H9 (cell line): ENCODE measurements around the gene DNAAF9. TPM values are rescaled to one million over a fixed set of nuclear protein-coding genes. Genes with fewer than 3 reads are reported as not detected.

ENCODE experiments used
- DNase-seq: peaks from one replicate; pipeline ENCODE4 v3.0.0-alpha.2; 2017
- H2AFZ ChIP-seq: one replicate; pipeline ENCODE4 v1.6.1; 2013; ENCODE audit warnings: mild to moderate bottlenecking, low read length, control low read depth, moderate library complexity
- H2AK5ac ChIP-seq: 2 replicates; pipeline ENCODE4 v1.6.1; 2013; ENCODE audit warnings: low read length, control low read depth, mixed read lengths; ENCODE audit not compliant: insufficient read length
- H2BK120ac ChIP-seq: one replicate; pipeline ENCODE4 v1.6.1; 2013; ENCODE audit warnings: low read depth, mild to moderate bottlenecking, low read length, control low read depth, inconsistent platforms; ENCODE audit not compliant: poor library complexity, severe bottlenecking
- H2BK12ac ChIP-seq: 2 replicates; pipeline ENCODE4 v1.6.1; 2013; ENCODE audit warnings: low read length, control low read depth, mixed read lengths, low read depth; ENCODE audit not compliant: insufficient read length
- H2BK15ac ChIP-seq: 2 replicates; pipeline ENCODE4 v1.6.1; 2013; ENCODE audit warnings: low read depth, low read length, control low read depth
- H2BK20ac ChIP-seq: one replicate; pipeline ENCODE4 v1.6.1; 2013; ENCODE audit warnings: low read depth, mild to moderate bottlenecking, low read length, control low read depth, inconsistent platforms; ENCODE audit not compliant: poor library complexity, severe bottlenecking
- H2BK5ac ChIP-seq: 2 replicates; pipeline ENCODE4 v1.6.1; 2013; ENCODE audit warnings: low read length, control low read depth, mixed read lengths; ENCODE audit not compliant: insufficient read length
- H3K14ac ChIP-seq: 2 replicates; pipeline ENCODE4 v1.6.1; 2013; ENCODE audit warnings: low read length, control low read depth; ENCODE audit not compliant: insufficient read depth
- H3K18ac ChIP-seq: 2 replicates; pipeline ENCODE4 v1.6.1; 2013; ENCODE audit warnings: low read depth, mild to moderate bottlenecking, mixed read lengths, low read length, control low read depth; ENCODE audit not compliant: insufficient read length
- H3K23ac ChIP-seq: 2 replicates; pipeline ENCODE4 v1.6.1; 2013; ENCODE audit warnings: low read length, control low read depth, mixed read lengths, low read depth; ENCODE audit not compliant: insufficient read length
- H3K23me2 ChIP-seq: 2 replicates; pipeline ENCODE4 v1.6.1; 2013; ENCODE audit warnings: low read depth, mild to moderate bottlenecking, mixed read lengths, low read length, control low read depth; ENCODE audit not compliant: insufficient read length, poor library complexity, severe bottlenecking
- H3K27ac ChIP-seq: 2 replicates; pipeline ENCODE4 v1.5.1; 2013; ENCODE audit warnings: low read length, control low read depth, mixed read lengths, low read depth; ENCODE audit not compliant: insufficient read length
- H3K27me3 ChIP-seq: 2 replicates; pipeline ENCODE4 v1.6.1; 2013; ENCODE audit warnings: low read length, control low read depth, inconsistent platforms; ENCODE audit not compliant: insufficient read depth
- H3K4ac ChIP-seq: 2 replicates; pipeline ENCODE4 v1.6.1; 2013; ENCODE audit warnings: low read depth, mild to moderate bottlenecking, control low read depth, inconsistent platforms, low read length, moderate library complexity
- H3K4me1 ChIP-seq: 2 replicates; pipeline ENCODE4 v1.6.1; 2013; ENCODE audit warnings: low read length, control low read depth, inconsistent platforms; ENCODE audit not compliant: insufficient read depth
- H3K4me2 ChIP-seq: 2 replicates; pipeline ENCODE4 v1.6.1; 2013; ENCODE audit warnings: low read length, control low read depth, mixed read lengths; ENCODE audit not compliant: insufficient read length, insufficient read depth
- H3K56ac ChIP-seq: 2 replicates; pipeline ENCODE4 v1.6.1; 2013; ENCODE audit warnings: low read depth, mild to moderate bottlenecking, mixed read lengths, low read length, control low read depth; ENCODE audit not compliant: insufficient read length
- H3K79me1 ChIP-seq: 2 replicates; pipeline ENCODE4 v1.6.1; 2013; ENCODE audit warnings: low read depth, mild to moderate bottlenecking, moderate library complexity, low read length, control low read depth, inconsistent platforms; ENCODE audit not compliant: insufficient read depth, poor library complexity, severe bottlenecking
- H3K79me2 ChIP-seq: 2 replicates; pipeline ENCODE4 v1.6.1; 2013; ENCODE audit warnings: low read length, control low read depth, inconsistent platforms; ENCODE audit not compliant: insufficient read depth
- H3K9ac ChIP-seq: 2 replicates; pipeline ENCODE4 v1.6.1; 2013; ENCODE audit warnings: low read length, control low read depth, mixed read lengths; ENCODE audit not compliant: insufficient read length; ENCODE audit errors: extremely low read depth
- H3K9me3 ChIP-seq: one replicate; pipeline ENCODE4 v1.6.1; 2013; ENCODE audit warnings: low read depth, low read length, inconsistent platforms; ENCODE audit not compliant: control insufficient read depth
- H3T11ph ChIP-seq: one replicate; pipeline ENCODE4 v1.6.1; 2013; ENCODE audit warnings: mild to moderate bottlenecking, low read length, control low read depth, inconsistent platforms
- H4K20me1 ChIP-seq: one replicate; pipeline ENCODE4 v1.6.1; 2013; ENCODE audit not compliant: control insufficient read depth, insufficient read length, insufficient read depth
- H4K5ac ChIP-seq: 2 replicates; pipeline ENCODE4 v1.6.1; 2013; ENCODE audit warnings: low read depth, mild to moderate bottlenecking, mixed read lengths, low read length, control low read depth; ENCODE audit not compliant: insufficient read length
- H4K8ac ChIP-seq: replicated peaks from 2 replicates; pipeline ENCODE4 v1.6.1; 2013; ENCODE audit warnings: low read length, control low read depth, mixed read lengths, low read depth; ENCODE audit not compliant: insufficient read length
- H4K91ac ChIP-seq: 2 replicates; pipeline ENCODE4 v1.6.1; 2013; ENCODE audit warnings: low read depth, mild to moderate bottlenecking, moderate library complexity, mixed read lengths, low read length, control low read depth; ENCODE audit not compliant: insufficient read length
- H3K27ac Mint-ChIP-seq, 3 experiments: 2 replicates in 2 of 3; 3 replicates in 1 of 3; pipeline ENCODE4 v1.8.0; 2020 to 2021; ENCODE audit warnings: mixed read lengths in 3 of 3, mild to moderate bottlenecking in 1 of 3, moderate library complexity in 1 of 3
- H3K27me3 Mint-ChIP-seq: 2 replicates; pipeline ENCODE4 v1.8.0; 2021; ENCODE audit warnings: low read depth, mild to moderate bottlenecking, moderate library complexity, mixed read lengths
- H3K36me3 Mint-ChIP-seq, 3 experiments: 2 replicates in 2 of 3; 3 replicates in 1 of 3; pipeline ENCODE4 v1.8.0; 2020 to 2021; ENCODE audit warnings: low read depth in 3 of 3, mixed read lengths in 3 of 3; ENCODE audit not compliant: insufficient read depth in 1 of 3
- H3K4me1 Mint-ChIP-seq, 2 experiments: 2 replicates each; pipeline ENCODE4 v1.8.0; 2020; ENCODE audit warnings: mixed read lengths in 2 of 2
- H3K4me3 Mint-ChIP-seq, 2 experiments: 2 replicates in 1 of 2; 3 replicates in 1 of 2; pipeline ENCODE4 v1.8.0; 2020 to 2021; ENCODE audit warnings: mild to moderate bottlenecking in 2 of 2, mixed read lengths in 2 of 2, moderate library complexity in 1 of 2
- H3K9me3 Mint-ChIP-seq, 2 experiments: 2 replicates in 1 of 2; 3 replicates in 1 of 2; pipeline ENCODE4 v1.8.0; 2020; ENCODE audit warnings: mild to moderate bottlenecking in 2 of 2, mixed read lengths in 2 of 2, moderate library complexity in 1 of 2
- WGBS: extraction: QIAGEN DNeasy Blood & Tissue Kit; methylation state at CpG from one replicate; pipeline ENCODE4 v1.1.7; 2013; ENCODE audit warnings: missing lambda C conversion rate, low lambda C conversion rate, mixed read lengths; ENCODE audit not compliant: insufficient read length; ENCODE audit errors: extremely low coverage; 5-methylcytosine and 5-hydroxymethylcytosine counted together
- total RNA-seq: library from RNA; stranded (reverse); gene quantifications from 2 replicates; pipeline ENCODE4 v1.2.1, GENCODE V29; 2021
- TF ChIP-seq, protein P1 (sequence below): fragments of 200-600 bp; sonication (generic); conservative IDR thresholded peaks from 3 replicates; pipeline ENCODE4 v1.8.0; 2021; ENCODE audit warnings: antibody characterized with exemption, mild to moderate bottlenecking

Gene DNAAF9
- total RNA-seq, 1 experiment from 2014 or later: 5.5 TPM

DNA sequence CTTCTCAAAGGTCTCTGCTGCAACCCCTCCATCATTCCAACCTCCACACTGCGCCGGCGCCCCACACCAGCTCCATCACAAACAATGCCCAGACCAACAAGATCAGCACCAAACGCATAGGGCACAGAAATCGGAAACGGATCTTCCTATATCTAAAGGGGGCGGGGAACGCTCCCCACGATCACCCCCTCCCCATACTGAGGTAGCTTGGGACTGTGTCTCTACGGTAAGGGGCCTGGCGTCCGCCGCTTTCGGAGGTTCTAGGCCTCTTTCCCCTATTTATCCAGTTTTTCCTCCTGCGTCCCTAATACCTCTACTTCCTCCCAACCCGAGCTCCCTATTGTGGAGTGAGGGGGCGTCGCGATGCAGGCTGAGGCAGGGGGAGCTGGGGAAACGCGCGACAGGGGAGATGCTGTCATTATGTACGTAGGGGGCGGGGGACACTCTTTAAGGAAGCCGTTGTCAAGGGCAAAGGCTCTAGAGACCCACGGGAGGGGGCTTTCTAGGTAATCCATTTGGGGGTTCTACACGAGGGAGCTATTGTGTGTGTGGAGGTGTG, 909 bp downstream of the DNAAF9 start:
- Histone ChIP-seq H3K9ac (no peak overlapping the region), H2AK5ac (no peak overlapping the region), H3K56ac (no peak overlapping the region), H3K27me3 (no peaks in the 10 kb centered on the region), H2BK5ac (no peak overlapping the region), H3K14ac (no peak overlapping the region), H3K4ac (no peak overlapping the region), H3K23me2 (peaks cover 9% of the 10 kb centered on the region), H4K8ac (no peak overlapping the region), H3K23ac (no peak overlapping the region), H3K27ac (no peak overlapping the region), H4K91ac (no peak overlapping the region), H3K9me3 (no peaks in the 10 kb centered on the region), H4K5ac (no peak overlapping the region), H3K4me1 (no peaks in the 10 kb centered on the region), H4K20me1 (no peaks in the 10 kb centered on the region), H3K79me2 (peaks cover 1% of the 10 kb centered on the region; the same call in 1 of the 2 replicates), H2BK20ac (no peak overlapping the region), H2AFZ (no peak overlapping the region), H3K79me1 (no peaks in the 10 kb centered on the region), H3K4me2 (peak overlapping the region; percentile 71), H2BK12ac (no peak overlapping the region), H3T11ph (no peak overlapping the region), H2BK15ac (no peak overlapping the region), H3K18ac (no peak overlapping the region), H2BK120ac (no peak overlapping the region)
- no CpG with 5 or more reads among the region's 27 CpGs for WGBS
- Mint-ChIP-seq H3K9me3 (no peaks in the 10 kb centered on the region; a peak in 1 of 5 replicates), H3K27me3 (peaks cover 23% of the 10 kb centered on the region), H3K27ac (peak overlapping the region in 1 of 3 experiments; percentile 65; a peak in 3 of 7 replicates), H3K4me1 (peaks cover 15 to 25% of the 10 kb centered on the region in 2 experiments), H3K36me3 (no peaks in the 10 kb centered on the region; a peak in 1 of 7 replicates), H3K4me3 (peak overlapping the region; percentile 80 to 85)
- TF ChIP-seq, protein P1, sequence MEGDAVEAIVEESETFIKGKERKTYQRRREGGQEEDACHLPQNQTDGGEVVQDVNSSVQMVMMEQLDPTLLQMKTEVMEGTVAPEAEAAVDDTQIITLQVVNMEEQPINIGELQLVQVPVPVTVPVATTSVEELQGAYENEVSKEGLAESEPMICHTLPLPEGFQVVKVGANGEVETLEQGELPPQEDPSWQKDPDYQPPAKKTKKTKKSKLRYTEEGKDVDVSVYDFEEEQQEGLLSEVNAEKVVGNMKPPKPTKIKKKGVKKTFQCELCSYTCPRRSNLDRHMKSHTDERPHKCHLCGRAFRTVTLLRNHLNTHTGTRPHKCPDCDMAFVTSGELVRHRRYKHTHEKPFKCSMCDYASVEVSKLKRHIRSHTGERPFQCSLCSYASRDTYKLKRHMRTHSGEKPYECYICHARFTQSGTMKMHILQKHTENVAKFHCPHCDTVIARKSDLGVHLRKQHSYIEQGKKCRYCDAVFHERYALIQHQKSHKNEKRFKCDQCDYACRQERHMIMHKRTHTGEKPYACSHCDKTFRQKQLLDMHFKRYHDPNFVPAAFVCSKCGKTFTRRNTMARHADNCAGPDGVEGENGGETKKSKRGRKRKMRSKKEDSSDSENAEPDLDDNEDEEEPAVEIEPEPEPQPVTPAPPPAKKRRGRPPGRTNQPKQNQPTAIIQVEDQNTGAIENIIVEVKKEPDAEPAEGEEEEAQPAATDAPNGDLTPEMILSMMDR: no peak
- peak; percentile 37 for DNase-seq
